NCI-H146 treated with DMSO at 0.1 percent for 48 hours (cell line): ENCODE data around the gene NUDT17.
"Not testable (repeated sequence)": the region's sequence is repeated elsewhere in the genome, so short reads cannot be mapped to it uniquely, and the experiment has no call there.

ENCODE experiments used
- DNase-seq: peaks from one replicate; lab custom pipeline; 2025; ENCODE audit not compliant: unreplicated experiment; lab: John Stamatoyannopoulos, UW

Gene NUDT17

GRCh38 chr1:145845514-145846161 is at the start of gene NUDT17:
NUDT17 (plus strand) TSS chr1:145845630; CDS start chr1:145845641, 11 bp downstream.
- DNase-seq, result peak; percentile 63

GRCh38 chr1:145796753-145797152 is 48.7 kb upstream of the NUDT17 start:
- no peak for DNase-seq

DNA sequence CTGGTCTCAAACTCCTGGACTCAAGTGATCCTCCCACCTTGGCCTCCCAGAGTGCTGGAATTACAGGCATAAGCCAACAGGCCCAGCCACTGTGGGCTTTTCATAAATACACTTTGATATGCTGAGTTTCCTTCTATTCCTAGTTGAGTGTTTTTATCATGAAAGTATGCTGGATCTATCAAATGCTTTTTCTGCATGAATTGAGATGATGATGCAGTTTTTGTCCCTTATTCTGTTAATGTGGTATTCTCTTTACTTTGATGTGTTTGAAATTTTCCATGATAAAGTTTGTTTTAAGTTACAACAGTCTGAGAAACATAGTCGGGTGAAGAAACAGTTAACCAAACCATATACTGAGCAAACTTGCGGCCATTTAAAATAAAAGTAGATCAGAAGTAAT is 45.6 kb upstream of the NUDT17 start:
- no peak for DNase-seq

GRCh38 chr1:145804235-145805045 is 41.0 kb upstream of the NUDT17 start:
- DNase-seq, result no peak

DNA sequence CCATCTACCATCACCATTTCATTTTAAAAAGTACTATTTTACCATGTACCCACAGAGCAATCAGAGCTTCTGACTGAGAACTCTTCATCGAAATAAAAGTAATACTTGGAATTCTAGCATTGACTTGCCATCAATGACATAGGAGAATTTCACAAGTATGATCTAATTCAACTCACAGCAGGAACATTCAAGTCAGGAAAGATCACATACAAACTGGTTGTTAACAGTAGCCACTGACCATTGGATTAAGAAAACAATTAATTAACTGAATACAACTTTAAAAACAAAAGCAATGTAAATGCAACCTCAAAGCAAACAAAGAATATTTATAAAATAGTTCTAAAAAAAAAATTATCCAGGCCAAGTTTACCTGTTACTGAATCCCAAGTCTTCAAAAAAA is 40.4 kb upstream of the NUDT17 start:
- DNase-seq, result no peak

- DNase-seq, result no peak
Observed at GRCh38 chr1:145806408-145806807, 39.0 kb upstream of the NUDT17 start.

- no peak for DNase-seq
Observed at GRCh38 chr1:145806844-145807243, 38.6 kb upstream of the NUDT17 start.

- not testable (repeated sequence) for DNase-seq
Observed at GRCh38 chr1:145812977-145813810, 32.2 kb upstream of the NUDT17 start.

DNA sequence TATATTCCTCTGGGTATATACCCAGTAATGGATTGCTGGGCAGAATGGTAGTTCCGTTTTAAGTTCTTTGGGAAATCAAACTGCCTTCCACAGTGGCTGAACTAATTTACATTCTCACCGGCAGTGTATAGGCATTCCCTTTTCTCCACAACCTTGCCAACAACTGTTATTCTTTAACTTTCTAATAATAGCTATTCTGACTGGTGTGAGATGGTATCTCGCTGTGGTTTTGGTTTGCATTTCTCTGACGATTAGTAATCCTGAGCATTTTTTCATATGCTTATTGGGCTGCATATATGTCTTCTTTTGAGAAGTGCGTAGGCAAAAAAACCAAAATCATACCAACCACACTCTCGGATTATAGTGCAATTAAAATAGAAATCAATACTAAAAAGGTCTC is 27.3 kb upstream of the NUDT17 start:
- not testable (repeated sequence) for DNase-seq

GRCh38 chr1:145822779-145823331 is 22.6 kb upstream of the NUDT17 start:
- not testable (repeated sequence) for DNase-seq

GRCh38 chr1:145823565-145824498 is 21.6 kb upstream of the NUDT17 start, which contains the start of the genes POLR3C and RNF115:
POLR3C (plus strand) TSS chr1:145824200; CDS start chr1:145825777, 1,577 bp downstream.
RNF115 (minus strand) TSS chr1:145824095; CDS start chr1:145823873, 222 bp downstream.
- DNase-seq, result peak; percentile 88

- DNase-seq, result no peak
Observed at GRCh38 chr1:145824499-145824842, 21.0 kb upstream of the NUDT17 start.

- DNase-seq, result no peak
Observed at GRCh38 chr1:145826030-145826429, 19.4 kb upstream of the NUDT17 start.

DNA sequence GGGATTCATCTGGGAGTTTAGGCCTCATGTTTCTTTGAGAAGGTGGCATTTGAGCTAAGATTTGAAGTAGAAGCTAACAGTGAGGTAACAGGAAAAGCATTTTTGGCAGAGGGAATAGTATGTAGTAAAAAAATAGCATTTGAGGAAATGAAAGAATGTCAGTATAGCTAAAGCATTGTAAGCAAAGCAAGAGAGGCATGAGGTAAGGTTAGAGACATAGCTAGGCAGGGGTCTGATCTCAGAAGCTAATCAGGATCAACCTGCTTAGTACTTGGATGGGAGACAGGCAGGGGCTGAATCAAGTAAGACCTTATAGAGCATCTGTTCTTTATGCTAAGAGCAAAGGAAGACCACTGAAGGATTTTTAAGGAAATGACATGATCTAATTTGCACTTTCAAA is 17.5 kb upstream of the NUDT17 start:
- DNase-seq, result no peak

DNA sequence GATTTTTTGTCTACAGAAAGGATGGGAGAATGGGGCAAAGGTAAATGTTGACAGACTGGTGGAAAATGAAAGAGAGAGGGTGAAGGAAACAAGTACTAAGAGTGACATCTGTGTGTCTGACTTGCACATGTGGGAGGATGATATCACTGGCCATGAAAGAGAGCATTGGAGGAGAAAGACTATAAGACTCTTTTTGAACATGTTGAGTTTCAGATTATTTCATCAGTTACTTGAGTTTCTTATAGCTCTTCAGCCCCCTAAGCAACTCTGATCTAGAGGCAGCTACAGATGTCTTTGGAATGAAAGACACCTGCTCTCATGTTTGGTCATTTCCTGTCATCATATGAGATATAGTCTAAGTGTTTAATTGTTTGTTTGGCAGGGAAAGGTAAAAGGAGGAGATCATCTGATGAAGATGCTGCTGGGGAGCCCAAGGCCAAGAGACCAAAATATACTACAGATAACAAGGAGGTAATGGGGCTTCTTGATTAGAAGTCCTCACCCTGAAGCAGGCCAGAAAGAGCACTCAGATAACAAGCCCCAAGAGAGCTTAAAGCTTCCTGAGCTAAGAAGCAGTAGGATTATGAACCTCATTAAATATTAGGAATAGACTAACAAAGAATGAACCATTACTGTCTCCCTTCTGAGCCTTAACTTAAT is 16.9 kb upstream of the NUDT17 start:
- no peak for DNase-seq

- not testable (repeated sequence) for DNase-seq
Observed at GRCh38 chr1:145830810-145831209, 14.6 kb upstream of the NUDT17 start.

- no peak for DNase-seq
Observed at GRCh38 chr1:145837656-145838055, 7.8 kb upstream of the NUDT17 start.

DNA sequence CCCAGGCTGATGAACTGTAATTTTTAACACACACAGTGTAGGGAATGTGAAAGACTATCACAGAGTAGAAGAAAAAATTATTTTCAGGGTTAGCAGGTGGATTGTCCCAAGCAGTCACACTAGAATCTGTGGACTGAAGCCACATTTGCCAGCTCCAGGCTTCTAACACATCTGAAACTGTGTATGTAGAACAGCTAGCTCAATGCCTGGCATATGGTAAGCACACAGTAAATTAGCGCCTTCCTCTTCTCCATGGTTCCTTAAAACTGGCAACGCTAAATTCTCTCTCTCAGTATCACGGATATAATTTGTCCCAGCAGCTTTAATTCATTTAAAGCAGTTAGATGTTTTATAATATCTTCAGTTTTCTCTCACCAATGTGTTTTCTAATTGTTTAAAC is 2.4 kb upstream of the NUDT17 start:
- no peak for DNase-seq

DNA sequence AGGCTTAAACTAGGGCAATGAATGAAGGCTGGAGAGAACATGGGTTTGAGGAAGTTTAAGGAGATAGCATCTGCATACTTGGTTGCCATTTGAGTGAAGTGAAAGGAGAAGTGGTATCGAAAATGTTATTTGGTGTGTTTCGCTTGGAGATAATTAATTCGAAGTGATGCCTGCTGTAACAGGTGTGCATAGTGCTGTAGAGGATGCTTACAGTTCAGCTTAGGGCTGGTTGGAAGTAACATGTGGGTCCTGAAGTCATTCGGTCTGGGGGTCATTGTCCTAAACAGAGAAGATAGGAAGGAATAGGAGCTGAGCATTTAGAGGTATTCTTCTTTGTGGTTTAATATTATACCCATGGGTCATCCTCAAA is 301 bp upstream of the NUDT17 start:
- peak; percentile 63 for DNase-seq

DNA sequence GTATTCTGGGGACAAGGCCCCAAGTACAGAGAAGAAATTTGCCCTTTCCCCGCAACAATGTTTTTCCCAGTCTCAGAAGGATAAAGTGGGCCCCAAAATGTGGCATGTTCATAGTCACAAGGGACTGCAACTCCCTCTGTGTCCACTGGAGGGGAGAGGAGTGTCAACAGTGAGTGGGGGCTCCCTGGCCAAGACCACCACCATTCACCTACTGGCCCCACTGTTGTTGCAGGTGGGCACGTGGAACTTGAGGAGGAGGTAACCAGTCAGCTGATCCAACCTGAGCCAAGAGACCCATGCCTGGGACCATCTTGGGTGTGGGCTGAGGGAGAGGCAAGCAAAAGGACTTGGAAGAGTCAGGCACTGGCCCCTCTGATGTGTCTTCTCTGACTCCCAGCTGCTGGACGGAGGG is 777 bp downstream of the NUDT17 start:
- DNase-seq, result no peak
